Activated CD8-positive, alpha-beta memory T cell treated with anti-CD3 and anti-CD28 coated beads for 4 hours (primary cell): ENCODE measurements around the gene OPRL1.

ENCODE experiments used
- DNase-seq, 2 donors: peaks; one replicate each; pipeline ENCODE4 v3.0.0-alpha.2; 2020; ENCODE audit warnings: low read depth in 2 of 2

Gene OPRL1

DNA sequence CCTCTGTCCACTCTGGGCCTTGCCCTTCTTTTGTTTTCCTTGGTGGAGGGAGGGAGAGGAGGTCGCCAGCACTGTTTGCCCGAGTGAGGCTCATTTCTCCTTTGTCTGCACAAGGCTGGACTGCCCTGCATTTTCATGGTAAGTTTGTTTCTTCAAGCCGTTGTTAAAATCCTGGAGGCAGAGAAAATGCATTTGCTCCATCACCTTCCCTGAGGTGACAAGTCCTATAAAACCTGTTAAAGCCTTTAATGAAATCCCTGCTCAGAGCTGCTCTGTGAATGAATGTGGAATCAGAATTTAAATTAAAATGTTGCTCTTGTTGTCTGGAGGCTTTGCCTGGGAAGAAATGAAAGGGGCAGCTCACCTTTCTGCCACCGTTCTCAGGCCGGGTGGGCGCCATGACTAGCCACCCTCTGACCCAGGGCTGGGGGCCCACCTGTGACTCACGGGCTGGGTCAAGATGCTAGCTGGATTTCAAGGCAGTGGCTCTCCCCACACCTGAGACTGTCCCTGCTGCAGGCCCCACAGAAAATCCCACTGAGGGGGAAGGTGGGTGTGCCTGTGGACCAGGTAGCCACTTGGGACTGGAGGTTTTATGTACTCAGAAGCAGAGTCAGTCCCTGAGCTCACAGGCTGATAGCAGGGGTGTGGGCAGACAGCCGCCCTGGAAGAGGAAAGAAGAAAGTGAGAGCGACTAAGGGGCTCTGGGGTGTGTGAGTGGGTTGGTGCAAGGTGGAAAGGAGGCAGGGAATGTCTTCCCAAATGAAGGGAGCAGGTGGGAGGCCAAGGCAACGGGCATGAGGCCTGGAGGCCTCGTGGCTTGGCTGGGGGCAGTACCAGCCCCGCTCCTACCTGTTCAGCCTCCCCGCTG, 60.4 kb downstream of the OPRL1 start:
- DNase-seq: no peak

- no peak for DNase-seq
These were observed 61.1 kb downstream of the OPRL1 start for GRCh38 chr20:64140956-64141355.

- no peak for DNase-seq
These were observed 62.7 kb downstream of the OPRL1 start for GRCh38 chr20:64142590-64142989.

DNA sequence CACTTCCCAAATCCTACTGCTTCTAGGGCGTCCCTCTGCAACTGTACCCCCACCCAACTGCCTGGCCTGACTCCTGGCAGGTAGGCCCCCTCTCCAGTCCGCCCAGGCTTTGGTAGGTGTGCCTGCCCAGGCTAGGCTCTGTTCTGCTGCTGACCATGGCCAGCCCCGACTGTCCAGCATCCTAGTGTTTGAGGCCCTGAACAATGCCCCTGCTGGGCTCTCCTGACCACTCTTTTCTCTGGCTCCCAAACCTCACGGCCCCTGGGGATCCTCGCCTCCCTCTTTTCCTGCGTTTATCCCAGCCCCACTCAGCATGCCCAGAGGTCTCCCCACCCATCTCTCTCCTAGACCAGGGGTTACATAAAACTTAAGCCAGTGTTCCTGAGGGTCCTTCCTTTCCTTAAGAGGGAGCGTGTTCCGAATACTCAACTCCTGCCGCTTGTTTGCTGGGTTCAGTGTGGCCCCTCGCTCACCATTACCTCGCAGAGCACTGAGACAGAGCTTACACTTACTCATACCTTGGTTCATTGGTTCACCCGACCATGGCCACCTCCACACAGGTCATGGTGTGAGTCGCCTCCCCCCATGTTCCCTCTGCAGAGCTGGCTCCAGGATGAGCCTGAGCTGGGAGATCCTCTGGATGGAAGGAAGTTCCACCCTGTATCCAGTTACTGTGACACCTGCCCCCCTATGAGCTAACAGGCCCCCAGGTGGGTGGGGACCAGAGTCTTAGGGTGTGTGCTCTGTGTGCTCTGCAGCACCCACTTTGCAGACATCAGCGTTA, 63.3 kb downstream of the OPRL1 start:
- DNase-seq: no peak

GRCh38 chr20:64144144-64144912, 64.4 kb downstream of the OPRL1 start:
- DNase-seq: no peak

DNA sequence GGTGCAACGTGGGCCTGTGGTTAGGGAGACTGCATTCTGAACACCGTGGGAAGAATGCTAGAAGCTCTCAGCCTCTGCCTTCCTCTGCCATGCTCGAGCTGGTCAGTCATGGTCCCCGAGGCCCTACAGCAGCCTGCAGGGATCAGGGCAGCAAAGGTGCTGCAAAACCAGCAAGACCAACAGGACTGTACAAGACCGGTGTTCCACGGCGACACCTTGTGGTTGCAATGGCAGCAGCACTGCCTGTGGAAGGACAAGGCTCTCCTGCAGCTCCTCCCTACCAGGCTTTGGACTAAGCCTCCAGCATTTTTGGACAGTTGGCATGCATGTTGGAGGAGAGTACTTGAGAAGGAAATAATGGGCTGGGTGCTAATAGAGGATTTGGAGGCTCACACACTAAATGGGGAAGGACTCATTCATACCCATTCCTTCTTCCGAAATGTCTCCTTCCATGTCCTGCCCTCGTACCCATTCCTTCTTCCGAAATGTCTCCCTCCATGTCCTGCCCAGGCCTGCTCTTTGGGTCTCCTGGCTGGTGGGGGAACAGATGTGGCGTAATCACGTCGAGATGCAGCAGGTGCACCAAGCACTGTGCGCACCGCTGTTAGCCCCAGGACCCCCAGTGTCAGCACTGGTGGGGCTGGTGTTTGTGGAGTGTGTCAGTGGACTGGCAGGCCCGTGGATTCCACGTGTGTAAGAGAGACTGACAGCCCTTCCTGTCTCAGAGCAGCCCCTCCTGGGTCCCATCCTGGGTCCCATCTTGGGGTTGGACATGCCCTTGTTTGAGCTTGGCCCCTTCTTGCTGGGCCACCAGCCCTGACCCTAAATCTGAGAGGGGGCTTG, 65.8 kb downstream of the OPRL1 start:
- no peak for DNase-seq

DNA sequence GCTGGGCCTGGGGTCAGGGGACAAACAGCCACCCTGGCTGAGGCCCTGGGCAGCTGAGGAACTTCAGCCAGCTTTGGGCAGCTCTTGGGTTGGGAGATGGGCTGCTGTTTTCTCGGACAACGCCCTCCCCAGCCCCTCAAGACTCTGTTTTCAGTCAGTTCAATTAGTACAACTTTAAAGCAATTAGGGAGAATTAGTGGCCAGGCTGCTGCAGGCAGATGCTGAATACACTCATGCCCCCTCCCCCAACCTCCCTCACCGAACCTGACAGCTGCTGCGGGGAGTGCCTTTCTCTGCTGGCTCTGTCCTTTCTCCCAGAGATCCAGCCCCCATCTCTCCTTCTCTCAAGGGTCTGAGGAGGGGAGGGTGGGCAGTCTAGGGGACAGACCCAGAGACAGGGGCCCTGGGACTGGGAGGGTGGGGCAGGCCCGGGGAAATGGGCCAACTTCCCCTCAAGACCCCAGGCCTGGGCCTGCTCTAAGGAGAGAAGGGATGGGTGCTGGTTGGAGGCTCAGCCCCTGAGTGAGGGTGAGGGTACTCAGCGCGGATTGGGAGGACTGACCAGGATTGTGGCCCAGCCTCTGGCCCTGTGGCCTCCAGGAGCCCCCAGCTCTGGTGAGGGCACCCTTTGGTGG, 66.5 kb downstream of the OPRL1 start:
- DNase-seq: no peak

DNA sequence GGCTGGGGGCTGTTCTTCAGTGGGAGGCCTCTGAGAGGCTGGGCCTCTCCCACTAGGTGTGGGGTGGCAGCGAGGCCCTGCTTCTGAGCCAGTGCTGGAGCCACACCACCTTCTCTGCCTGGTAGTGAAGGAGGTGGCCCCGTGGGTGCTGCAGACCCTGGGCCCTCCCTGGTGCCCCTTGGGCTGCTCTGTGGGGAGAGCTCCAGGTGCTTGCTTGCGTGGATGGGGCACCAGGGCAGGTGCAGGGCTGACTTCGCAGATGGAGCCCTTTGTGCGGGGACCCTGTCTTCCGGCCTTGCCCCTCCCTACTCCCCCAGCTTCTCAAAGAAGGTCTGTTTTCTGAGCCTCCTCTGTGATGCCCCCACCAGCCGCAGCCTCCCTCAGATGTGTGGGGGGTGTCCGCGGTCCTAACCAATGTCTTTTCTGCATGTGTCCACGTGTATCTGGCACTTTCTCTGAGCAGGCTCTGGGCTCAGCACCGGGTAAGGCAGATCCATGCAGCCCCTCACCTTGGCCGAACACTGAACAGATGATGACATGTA, 67.1 kb downstream of the OPRL1 start:
- DNase-seq: no peak

- no peak for DNase-seq
These were observed 68.7 kb downstream of the OPRL1 start for GRCh38 chr20:64148581-64148980.

- no peak for DNase-seq
These were observed 69.3 kb downstream of the OPRL1 start for GRCh38 chr20:64149141-64149540.

DNA sequence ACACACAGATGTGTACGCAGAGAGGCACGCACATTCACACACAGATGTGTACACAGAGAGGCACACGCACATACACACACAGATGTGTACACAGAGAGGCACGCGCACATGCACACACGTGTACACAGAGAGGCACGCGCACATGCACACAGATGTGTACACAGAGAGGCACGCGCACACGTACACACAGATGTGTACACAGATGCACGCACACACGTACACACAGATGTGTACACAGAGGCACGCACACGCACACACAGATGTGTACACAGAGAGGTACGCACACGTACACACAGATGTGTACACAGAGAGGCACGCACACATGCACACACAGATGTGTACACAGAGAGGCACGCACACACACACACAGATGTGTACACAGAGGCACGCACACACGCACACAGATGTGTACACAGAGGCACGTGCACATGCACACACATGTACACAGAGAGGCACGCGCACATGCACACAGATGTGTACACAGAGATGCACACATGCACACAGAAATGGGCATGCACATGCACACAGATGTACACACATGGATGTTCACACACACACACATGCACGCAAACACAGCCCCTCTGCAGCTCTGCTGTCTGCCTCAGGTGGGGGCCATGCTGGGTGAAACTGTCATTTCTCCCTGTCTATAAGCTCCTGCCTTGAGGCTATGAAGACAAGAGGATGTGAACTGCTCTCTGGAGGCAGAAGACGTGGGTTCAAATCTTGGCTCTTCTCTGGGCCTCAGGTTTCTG, 70.1 kb downstream of the OPRL1 start:
- no peak for DNase-seq
